HG02610 (cell line): ENCODE results near the gene VSIG8.

Source experiments
- ATAC-seq: cut with Tn5 transposase; IDR thresholded peaks from one replicate; pipeline ENCODE4 v1.9.1; 2021; ENCODE audit warnings: mild to moderate bottlenecking, moderate library complexity; ENCODE audit not compliant: unreplicated experiment

The VSIG8 gene

GRCh38 chr1:159884296-159884695 lies 21.8 kb upstream of the VSIG8 start:
- no peak for ATAC-seq

GRCh38 chr1:159883134-159883533 lies 20.7 kb upstream of the VSIG8 start:
- no peak for ATAC-seq

- ATAC-seq, result no peak
Observed at GRCh38 chr1:159882527-159882862, 20.0 kb upstream of the VSIG8 start.

GRCh38 chr1:159881622-159882526 lies 19.4 kb upstream of the VSIG8 start:
- no peak for ATAC-seq

- no peak for ATAC-seq
Observed at GRCh38 chr1:159880430-159880829, 18.0 kb upstream of the VSIG8 start.

- no peak for ATAC-seq
Observed at GRCh38 chr1:159879977-159880376, 17.5 kb upstream of the VSIG8 start.

GRCh38 chr1:159879136-159879535 lies 16.7 kb upstream of the VSIG8 start:
- no peak for ATAC-seq

- no peak for ATAC-seq
Observed at GRCh38 chr1:159877695-159878444, 15.4 kb upstream of the VSIG8 start.

GRCh38 chr1:159873530-159874143 lies 11.2 kb upstream of the VSIG8 start:
- ATAC-seq, result no peak

- no peak for ATAC-seq
Observed at GRCh38 chr1:159872891-159873290, 10.4 kb upstream of the VSIG8 start.

- ATAC-seq, result no peak
Observed at GRCh38 chr1:159870704-159871103, 8.2 kb upstream of the VSIG8 start.

GRCh38 chr1:159869607-159870006 lies 7.2 kb upstream of the VSIG8 start:
- ATAC-seq, result no peak

- peak; percentile 81 for ATAC-seq
Observed at GRCh38 chr1:159869173-159869572, 6.7 kb upstream of the VSIG8 start.

GRCh38 chr1:159868766-159869165 lies 6.3 kb upstream of the VSIG8 start:
- peak; percentile 21 for ATAC-seq

GRCh38 chr1:159867664-159868026 lies 5.2 kb upstream of the VSIG8 start:
- no peak for ATAC-seq

GRCh38 chr1:159866905-159867663 lies 4.6 kb upstream of the VSIG8 start:
- no peak for ATAC-seq

GRCh38 chr1:159866066-159866465 lies 3.6 kb upstream of the VSIG8 start:
- no peak for ATAC-seq

- no peak for ATAC-seq
Observed at GRCh38 chr1:159864262-159864661, 1.8 kb upstream of the VSIG8 start.

GRCh38 chr1:159862031-159862430 lies 426 bp downstream of the VSIG8 start:
- ATAC-seq, result no peak

- ATAC-seq, result no peak
Observed at GRCh38 chr1:159861218-159861617, 1.2 kb downstream of the VSIG8 start.

GRCh38 chr1:159860456-159860855 lies 2.0 kb downstream of the VSIG8 start:
- no peak for ATAC-seq
